Right ventricle myocardium superior (tissue), 1 donor: ENCODE results near the gene COL5A1. TPM values are rescaled to one million over a fixed set of nuclear protein-coding genes. Genes with fewer than 3 reads are reported as not detected.

ENCODE experiments used
- ATAC-seq: fragments of 200-7000 bp; cut with Tn5 transposase; one replicate; pipeline ENCODE4 v1.9.1; 2020; ENCODE audit warnings: mild to moderate bottlenecking; ENCODE audit not compliant: poor library complexity
- DNase-seq: peaks from one replicate; pipeline ENCODE4 v3.0.0-alpha.2; 2020
- intact Hi-C: fragments of 100-400 bp; cut with DNase I; formaldehyde crosslinking; loops from one replicate; pipeline ENCODE4 v1.11.2; 2022
- total RNA-seq: library from RNA; stranded (reverse); fragmentation: NEBNext Ultra II Directional; extraction: Animal tissue kit (Norgen Biotek cat#: 25700); gene quantifications from one replicate; pipeline ENCODE4 v1.2.1, GENCODE V29; 2021
- donor health status: DM: no; HTN: yes; CAD: no; lungs with severe emphysema.

The COL5A1 gene
- total RNA-seq, 1 donor from 2014 or later, result 12.7 TPM

GRCh38 chr9:134871697-134872340 lies 230.2 kb downstream of the COL5A1 start:
- DNase-seq (no peak), ATAC-seq (peak; percentile 54)
- intact Hi-C loops, result no loop called here

GRCh38 chr9:134872482-134873231 lies 231.1 kb downstream of the COL5A1 start:
- ATAC-seq, result no peak
- no peak for DNase-seq
- intact Hi-C loops, result no loop called here

- ATAC-seq, result no peak
- intact Hi-C loops, result no loop called here
- DNase-seq, result no peak
These were observed 233.8 kb downstream of the COL5A1 start for GRCh38 chr9:134875371-134875770.

- DNase-seq (no peak), ATAC-seq (no peak)
- intact Hi-C loops, result no loop called here
These were observed 235.9 kb downstream of the COL5A1 start for GRCh38 chr9:134877541-134877940.

- DNase-seq (peak; percentile 31), ATAC-seq (no peak)
- intact Hi-C loops, result no loop called here
These were observed 238.3 kb downstream of the COL5A1 start for GRCh38 chr9:134879664-134880483.

GRCh38 chr9:134880484-134881312 lies 239.1 kb downstream of the COL5A1 start, which contains the start of gene FCN2:
Gene FCN2 (plus strand): TSS chr9:134880810. CDS start chr9:134880822, 12 bp downstream.
- peak; percentile 37 for DNase-seq
- ATAC-seq, result no peak

GRCh38 chr9:134881313-134881670 lies 239.7 kb downstream of the COL5A1 start:
- DNase-seq (no peak), ATAC-seq (no peak)
- intact Hi-C loops, result no loop called here

More at GRCh38 chr9:134880484-134881312, 239.1 kb downstream of the COL5A1 start, which contains the start of gene FCN2:
- intact Hi-C loops, result no loop called here

GRCh38 chr9:134882204-134882785 lies 240.7 kb downstream of the COL5A1 start:
- no peak for DNase-seq
- intact Hi-C loops, result no loop called here
- ATAC-seq, result no peak

- DNase-seq, result no peak
- intact Hi-C loops, result no loop called here
- ATAC-seq, result no peak
These were observed 241.6 kb downstream of the COL5A1 start for GRCh38 chr9:134883040-134883782.

GRCh38 chr9:134884492-134884891 lies 242.9 kb downstream of the COL5A1 start:
- no peak for DNase-seq
- ATAC-seq, result no peak
- intact Hi-C loops, result no loop called here

GRCh38 chr9:134885001-134885678 lies 243.5 kb downstream of the COL5A1 start:
- ATAC-seq (no peak), DNase-seq (no peak)
- intact Hi-C loops, result no loop called here

GRCh38 chr9:134885679-134886412 lies 244.2 kb downstream of the COL5A1 start:
- ATAC-seq, result no peak

GRCh38 chr9:134886413-134886913 lies 244.9 kb downstream of the COL5A1 start:
- DNase-seq, result no peak
- ATAC-seq, result no peak
- intact Hi-C loops, result no loop called here

More at GRCh38 chr9:134885679-134886412, 244.2 kb downstream of the COL5A1 start:
- no peak for DNase-seq
- intact Hi-C loops, result no loop called here

GRCh38 chr9:134887219-134887618 lies 245.6 kb downstream of the COL5A1 start:
- ATAC-seq (no peak), DNase-seq (no peak)
- intact Hi-C loops, result no loop called here

GRCh38 chr9:134887686-134888602 lies 246.3 kb downstream of the COL5A1 start:
- no peak for DNase-seq
- intact Hi-C loops, result no loop called here
- ATAC-seq, result no peak
